Neuron (in vitro differentiated cells): ENCODE measurements around the gene NAA10.

Source experiments
- H2AFZ ChIP-seq: one replicate; pipeline ENCODE4 v1.6.1; 2013; ENCODE audit warnings: low read depth, mild to moderate bottlenecking, inconsistent platforms, low read length, moderate library complexity
- H3K27me3 ChIP-seq: one replicate; pipeline ENCODE4 v1.6.1; 2013; ENCODE audit warnings: low read length; ENCODE audit not compliant: insufficient read depth
- H3K36me3 ChIP-seq: one replicate; pipeline ENCODE4 v1.6.1; 2013; ENCODE audit warnings: low read length; ENCODE audit not compliant: insufficient read depth
- H3K4me1 ChIP-seq: one replicate; pipeline ENCODE4 v1.6.1; 2013; ENCODE audit warnings: low read length; ENCODE audit not compliant: insufficient read depth
- H3K4me3 ChIP-seq: 2 replicates; pipeline ENCODE4 v1.5.1; 2013; ENCODE audit warnings: mild to moderate bottlenecking, low read length, moderate library complexity
- H3K9me3 ChIP-seq: one replicate; pipeline ENCODE4 v1.6.1; 2013; ENCODE audit warnings: low read length

Gene NAA10

GRCh38 chrX:153960786-153961185 lies 25.9 kb upstream of the NAA10 start:
- H3K4me1 ChIP-seq, result no peaks in the 10 kb centered on the region
- no peak overlapping the region for H3K4me3 ChIP-seq
- H2AFZ ChIP-seq, result no peak overlapping the region
- H3K9me3 ChIP-seq, result no peaks in the 10 kb centered on the region
- H3K27me3 ChIP-seq, result no peaks in the 10 kb centered on the region
- H3K36me3 ChIP-seq, result peaks cover 75% of the 10 kb centered on the region

GRCh38 chrX:153960077-153960476 lies 25.2 kb upstream of the NAA10 start:
- Histone ChIP-seq H3K4me1 (no peaks in the 10 kb centered on the region), H3K9me3 (no peaks in the 10 kb centered on the region), H3K4me3 (no peak overlapping the region), H3K27me3 (no peaks in the 10 kb centered on the region), H3K36me3 (peaks cover 80% of the 10 kb centered on the region), H2AFZ (no peak overlapping the region)

- Histone ChIP-seq H3K36me3 (peaks cover 81% of the 10 kb centered on the region), H3K4me1 (no peaks in the 10 kb centered on the region), H3K27me3 (no peaks in the 10 kb centered on the region), H3K9me3 (no peaks in the 10 kb centered on the region), H3K4me3 (no peak overlapping the region), H2AFZ (no peak overlapping the region)
Observed at GRCh38 chrX:153959649-153960048, 24.8 kb upstream of the NAA10 start.

GRCh38 chrX:153958605-153959004 lies 23.8 kb upstream of the NAA10 start:
- Histone ChIP-seq H3K27me3 (no peaks in the 10 kb centered on the region), H3K36me3 (peaks cover 84% of the 10 kb centered on the region), H3K9me3 (no peaks in the 10 kb centered on the region), H3K4me1 (no peaks in the 10 kb centered on the region), H3K4me3 (no peak overlapping the region), H2AFZ (no peak overlapping the region)

GRCh38 chrX:153957224-153957623 lies 22.4 kb upstream of the NAA10 start:
- H3K4me3 ChIP-seq, result no peak overlapping the region
- no peaks in the 10 kb centered on the region for H3K9me3 ChIP-seq
- peaks cover 81% of the 10 kb centered on the region for H3K36me3 ChIP-seq
- H2AFZ ChIP-seq, result no peak overlapping the region
- no peaks in the 10 kb centered on the region for H3K27me3 ChIP-seq
- H3K4me1 ChIP-seq, result no peaks in the 10 kb centered on the region

- Histone ChIP-seq H3K36me3 (peaks cover 80% of the 10 kb centered on the region), H3K9me3 (no peaks in the 10 kb centered on the region), H3K4me1 (no peaks in the 10 kb centered on the region), H3K4me3 (no peak overlapping the region), H3K27me3 (no peaks in the 10 kb centered on the region), H2AFZ (no peak overlapping the region)
Observed at GRCh38 chrX:153956044-153956907, 21.4 kb upstream of the NAA10 start.

- Histone ChIP-seq H3K9me3 (no peaks in the 10 kb centered on the region), H3K4me1 (no peaks in the 10 kb centered on the region), H2AFZ (no peak overlapping the region), H3K27me3 (no peaks in the 10 kb centered on the region), H3K4me3 (no peak overlapping the region), H3K36me3 (peaks cover 79% of the 10 kb centered on the region)
Observed at GRCh38 chrX:153955228-153955732, 20.4 kb upstream of the NAA10 start.

- Histone ChIP-seq H3K9me3 (no peaks in the 10 kb centered on the region), H3K4me3 (no peak overlapping the region), H3K4me1 (peaks cover 4% of the 10 kb centered on the region), H3K27me3 (no peaks in the 10 kb centered on the region), H3K36me3 (peaks cover 79% of the 10 kb centered on the region), H2AFZ (no peak overlapping the region)
Observed at GRCh38 chrX:153954558-153955227, 19.9 kb upstream of the NAA10 start.

GRCh38 chrX:153953892-153954557 lies 19.2 kb upstream of the NAA10 start:
- H3K9me3 ChIP-seq, result no peaks in the 10 kb centered on the region
- H3K36me3 ChIP-seq, result peaks cover 79% of the 10 kb centered on the region
- no peaks in the 10 kb centered on the region for H3K27me3 ChIP-seq
- no peak overlapping the region for H3K4me3 ChIP-seq
- H3K4me1 ChIP-seq, result peaks cover 8% of the 10 kb centered on the region
- no peak overlapping the region for H2AFZ ChIP-seq

GRCh38 chrX:153953342-153953830 lies 18.5 kb upstream of the NAA10 start:
- Histone ChIP-seq H3K4me3 (no peak overlapping the region), H3K27me3 (no peaks in the 10 kb centered on the region), H3K9me3 (no peaks in the 10 kb centered on the region), H3K4me1 (peaks cover 14% of the 10 kb centered on the region), H2AFZ (no peak overlapping the region), H3K36me3 (peaks cover 73% of the 10 kb centered on the region)

GRCh38 chrX:153952373-153953026 lies 17.7 kb upstream of the NAA10 start:
- peaks cover 23% of the 10 kb centered on the region for H3K4me1 ChIP-seq
- H3K36me3 ChIP-seq, result peaks cover 72% of the 10 kb centered on the region
- H3K9me3 ChIP-seq, result no peaks in the 10 kb centered on the region

GRCh38 chrX:153951683-153952372 lies 17.0 kb upstream of the NAA10 start:
- H3K36me3 ChIP-seq, result peaks cover 65% of the 10 kb centered on the region
- H2AFZ ChIP-seq, result no peak overlapping the region
- H3K4me1 ChIP-seq, result peaks cover 25% of the 10 kb centered on the region
- H3K4me3 ChIP-seq, result no peak overlapping the region
- no peaks in the 10 kb centered on the region for H3K27me3 ChIP-seq
- no peaks in the 10 kb centered on the region for H3K9me3 ChIP-seq

More at GRCh38 chrX:153952373-153953026, 17.7 kb upstream of the NAA10 start:
- Histone ChIP-seq H3K27me3 (no peaks in the 10 kb centered on the region), H2AFZ (no peak overlapping the region), H3K4me3 (no peak overlapping the region)
